Measurements from ENCODE around the gene RGL1. TPM values are rescaled to one million over a fixed set of nuclear protein-coding genes. Genes with fewer than 3 reads are reported as not detected.

RGL1 gene
- total and polyA plus RNA-seq, 7 experiments from 2014 or later, result 0.90 to 6.2 (median 2.6) TPM

DNA sequence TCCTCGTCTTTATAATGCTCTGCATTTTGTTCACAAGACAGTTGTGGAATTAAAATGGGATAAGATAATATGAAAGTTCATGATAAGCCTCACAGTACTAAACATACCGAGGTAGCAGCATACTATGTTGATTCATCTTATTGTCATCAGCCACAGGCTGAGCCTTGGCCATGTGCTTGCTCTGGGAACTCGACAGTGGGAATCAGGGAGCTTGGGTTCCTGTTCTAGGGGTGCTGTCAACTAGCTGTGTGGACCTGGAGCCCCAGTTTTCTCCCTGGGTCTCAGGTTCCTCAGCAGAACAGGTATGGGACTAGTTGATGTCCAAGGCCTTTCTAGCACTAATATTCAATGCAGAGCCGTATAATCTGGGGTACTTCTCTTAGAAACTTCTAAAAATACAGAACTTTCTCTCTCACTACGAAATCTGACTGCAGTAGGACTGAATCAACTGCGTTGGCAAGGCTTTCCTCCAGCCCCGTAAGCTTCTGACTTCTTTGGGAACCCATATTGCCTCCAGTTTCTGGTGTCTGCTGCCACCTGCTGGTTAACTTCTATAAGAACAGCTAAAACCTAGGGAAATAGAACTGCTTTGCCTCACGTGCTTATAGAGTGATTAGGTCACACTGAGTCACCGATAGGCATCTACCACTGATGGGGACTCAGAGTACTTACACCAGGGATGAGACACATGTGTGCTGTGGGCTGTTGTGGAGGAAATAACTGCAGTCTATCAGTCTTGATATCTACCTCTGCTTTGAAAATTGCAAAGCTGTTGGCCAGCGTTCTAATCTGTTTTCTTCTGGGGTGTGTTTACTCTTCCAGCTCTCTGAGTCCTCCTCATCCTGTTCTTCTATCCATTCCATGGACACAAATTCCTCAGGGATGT, 110.9 kb downstream of the RGL1 start:
- Histone ChIP-seq H3K9me3 (ENCODE audit: control insufficient read depth in 2 of 3, low read length in 3 of 3) (no peaks in the 10 kb centered on the region), H3K4me1 (ENCODE audit: control insufficient read depth in 2 of 2, insufficient read depth in 2 of 2, low read length in 2 of 2) (peaks cover 0 to 5% of the 10 kb centered on the region in 2 donors), H3K27me3 (ENCODE audit: control insufficient read depth in 2 of 2, insufficient read depth in 2 of 2, low read length in 2 of 2) (no peaks in the 10 kb centered on the region), H3K4me3 (ENCODE audit: low read length) (no peak overlapping the region), H3K27ac (ENCODE audit: low read depth, low read length) (no peak overlapping the region), H3K36me3 (ENCODE audit: control insufficient read depth in 2 of 3, insufficient read depth in 3 of 3, low read length in 3 of 3) (no peaks in the 10 kb centered on the region)
- H3K4me1 Mint-ChIP-seq, result peaks cover 6 to 17% (median 8%) of the 10 kb centered on the region in 7 donors
- H3K4me3 Mint-ChIP-seq, result peak overlapping the region in 8 of 10 donors; percentile 19 to 48 (median 38)
- H3K27ac Mint-ChIP-seq, result peak overlapping the region in 4 of 9 donors; percentile 7 to 70 (median 45)
- ChIA-PET POLR2A (interaction anchor here (0.6 to 2.1 kb wide), 4 partner anchors 28 to 260 kb away, joined by 3 to 6 read pairs (median 4); partner anchors contain the start of gene TSEN15), CTCF (interaction anchor here (0.6 to 4.3 kb wide), 33 partner anchors 8 to 635 kb away, joined by 3 to 130 read pairs (median 4); partner anchors contain the start of genes APOBEC4 and TSEN15)
- H3K27me3 Mint-ChIP-seq, result no peaks in the 10 kb centered on the region
- intact Hi-C loops (cut with micrococcal nuclease), result loop anchor here (1.0 to 10.0 kb wide), 12 partner anchors 40 to 635 kb away; partner anchors contain the start of genes ARPC5 (in 1 of the 2), RGL1 (in 1 of the 2), SMG7 (in 1 of the 2) and TSEN15 (in 1 of the 2)
- DNase-seq (peak; percentile 16 to 80 (median 71)), ATAC-seq (peak; percentile 96)
- no peaks in the 10 kb centered on the region for H3K9me3 Mint-ChIP-seq
- H3K36me3 Mint-ChIP-seq, result peaks cover 7 to 11% (median 8%) of the 10 kb centered on the region in 5 donors

DNA sequence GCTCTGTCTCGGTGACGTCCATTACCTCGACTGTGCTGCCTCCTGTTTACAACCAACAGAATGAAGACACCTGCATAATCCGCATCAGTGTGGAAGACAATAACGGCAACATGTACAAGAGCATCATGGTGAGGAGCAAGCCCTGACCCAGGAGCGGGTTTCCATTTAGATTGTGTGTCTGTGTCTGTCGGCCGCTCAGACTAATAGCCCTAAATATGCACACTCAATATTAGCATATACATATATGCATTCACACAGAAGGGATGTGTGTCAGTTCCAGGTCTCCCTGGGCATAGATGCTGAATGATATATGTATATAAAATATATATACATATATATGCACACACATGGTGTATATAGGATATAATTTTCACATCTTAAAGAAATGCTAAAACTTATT, 111.7 kb downstream of the RGL1 start:
- Mint-ChIP-seq H3K27me3 (no peaks in the 10 kb centered on the region), H3K4me3 (no peak overlapping the region), H3K9me3 (no peaks in the 10 kb centered on the region), H3K36me3 (peaks cover 7 to 14% (median 8%) of the 10 kb centered on the region in 5 donors), H3K27ac (peak overlapping the region in 3 of 9 donors; percentile 28 to 70 (median 62)), H3K4me1 (peaks cover 6 to 15% (median 8%) of the 10 kb centered on the region in 7 donors)
- POLR2A ChIA-PET, result interaction anchor here (0.6 to 2.1 kb wide), 2 partner anchors 75 to 261 kb away, joined by 3 to 6 read pairs; no protein-coding TSS in a partner anchor
- H3K4me1 ChIP-seq (ENCODE audit: control insufficient read depth in 2 of 2, insufficient read depth in 2 of 2, low read length in 2 of 2), result peaks cover 0 to 5% of the 10 kb centered on the region in 2 donors
- H3K27me3 ChIP-seq (ENCODE audit: control insufficient read depth in 2 of 2, insufficient read depth in 2 of 2, low read length in 2 of 2), result no peaks in the 10 kb centered on the region
- no peak overlapping the region for H3K27ac ChIP-seq (ENCODE audit: low read depth, low read length)
- H3K4me3 ChIP-seq (ENCODE audit: low read length), result no peak overlapping the region
- DNase-seq (no peak), ATAC-seq (no peak)
- H3K9me3 ChIP-seq (ENCODE audit: control insufficient read depth in 2 of 3, low read length in 3 of 3), result no peaks in the 10 kb centered on the region
- CTCF ChIA-PET, result interaction anchor here (0.7 to 4.3 kb wide), 24 partner anchors 9 to 636 kb away, joined by 3 to 130 read pairs (median 6); partner anchors contain the start of genes APOBEC4 and TSEN15
- intact Hi-C loops (cut with micrococcal nuclease), result loop anchor here (1.0 to 10.0 kb wide), 12 partner anchors 40 to 635 kb away; partner anchors contain the start of genes ARPC5 (in 1 of the 2), RGL1 (in 1 of the 2), SMG7 (in 1 of the 2) and TSEN15 (in 1 of the 2)
- H3K36me3 ChIP-seq (ENCODE audit: control insufficient read depth in 2 of 3, insufficient read depth in 3 of 3, low read length in 3 of 3), result no peaks in the 10 kb centered on the region

DNA sequence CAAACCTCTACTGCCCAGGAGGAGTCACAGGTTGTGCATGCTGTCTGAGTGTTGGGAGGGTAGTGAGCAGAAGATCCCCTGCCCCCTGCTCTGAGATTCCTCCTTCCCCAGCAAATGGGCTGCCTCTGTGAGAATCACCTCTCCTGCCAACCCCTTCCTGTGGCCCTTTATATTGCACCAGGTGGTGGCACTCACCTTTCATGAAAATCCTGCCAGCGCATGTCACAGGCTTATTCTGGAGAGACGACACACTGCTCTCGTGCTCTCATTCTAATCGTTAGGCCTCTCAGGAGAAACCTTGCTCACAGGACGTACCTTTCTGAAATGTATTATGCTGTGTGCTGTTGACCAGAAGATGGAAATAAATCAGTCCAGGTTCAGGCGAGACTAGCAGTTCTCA, 113.7 kb downstream of the RGL1 start:
- peaks cover 0 to 5% of the 10 kb centered on the region in 2 donors for H3K4me1 ChIP-seq (ENCODE audit: control insufficient read depth in 2 of 2, insufficient read depth in 2 of 2, low read length in 2 of 2)
- peaks cover under 1 to 21% (median 13%) of the 10 kb centered on the region in 5 donors for H3K36me3 Mint-ChIP-seq
- peaks cover 6 to 14% (median 8%) of the 10 kb centered on the region in 7 donors for H3K4me1 Mint-ChIP-seq
- intact Hi-C loops (cut with micrococcal nuclease), result loop anchor here (5.0 to 10.0 kb wide), 4 partner anchors 114 to 446 kb away; partner anchors contain the start of genes RGL1 (in 1 of the 2), SMG7 (in 1 of the 2) and TSEN15 (in 1 of the 2)
- ChIA-PET CTCF (interaction anchor here (2.4 kb wide), 1 partner anchor 264 kb away, joined by 14 read pairs; no protein-coding TSS in a partner anchor), POLR2A (no interaction called here)
- H3K4me3 Mint-ChIP-seq, result no peak overlapping the region
- no peak overlapping the region for H3K27ac ChIP-seq (ENCODE audit: low read depth, low read length)
- H3K27me3 Mint-ChIP-seq, result no peaks in the 10 kb centered on the region
- H3K27me3 ChIP-seq (ENCODE audit: control insufficient read depth in 2 of 2, insufficient read depth in 2 of 2, low read length in 2 of 2), result no peaks in the 10 kb centered on the region
- H3K9me3 Mint-ChIP-seq, result no peaks in the 10 kb centered on the region
- peak overlapping the region in 1 of 9 donors; percentile 8 for H3K27ac Mint-ChIP-seq
- DNase-seq, result no peak
- no peaks in the 10 kb centered on the region for H3K9me3 ChIP-seq (ENCODE audit: control insufficient read depth in 2 of 3, low read length in 3 of 3)
- H3K4me3 ChIP-seq (ENCODE audit: low read length), result no peak overlapping the region
- no peak for ATAC-seq
- no peaks in the 10 kb centered on the region for H3K36me3 ChIP-seq (ENCODE audit: control insufficient read depth in 2 of 3, insufficient read depth in 3 of 3, low read length in 3 of 3)

DNA sequence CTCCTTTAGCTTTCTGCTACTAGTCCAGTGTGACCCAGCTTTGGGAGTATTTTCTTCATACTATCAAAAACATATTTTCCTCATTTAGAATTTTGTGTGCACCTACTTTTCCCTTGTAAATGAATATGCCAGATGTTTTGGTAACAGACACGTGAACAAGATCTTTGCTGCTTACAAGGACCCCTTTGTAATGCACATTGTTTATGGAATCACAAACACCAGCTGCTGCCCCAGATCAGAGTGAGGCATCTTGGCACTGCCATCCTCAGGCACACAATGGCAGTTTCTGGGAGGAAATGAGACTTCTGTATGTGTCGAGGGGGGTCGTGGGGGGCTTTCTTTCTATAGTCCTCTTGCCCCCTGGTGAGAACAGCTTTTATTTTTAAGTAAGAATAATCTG, 115.7 kb downstream of the RGL1 start:
- H3K36me3 ChIP-seq (ENCODE audit: control insufficient read depth in 2 of 3, insufficient read depth in 3 of 3, low read length in 3 of 3), result no peaks in the 10 kb centered on the region
- H3K36me3 Mint-ChIP-seq, result peaks cover 5 to 28% (median 18%) of the 10 kb centered on the region in 5 donors
- ChIA-PET CTCF (interaction anchor here (0.7 to 2.4 kb wide), 2 partner anchors 53 to 266 kb away, joined by 3 to 14 read pairs; no protein-coding TSS in a partner anchor), POLR2A (no interaction called here)
- H3K4me1 Mint-ChIP-seq, result peaks cover 3 to 12% (median 7%) of the 10 kb centered on the region in 7 donors
- no peak overlapping the region for H3K4me3 ChIP-seq (ENCODE audit: low read length)
- H3K27me3 Mint-ChIP-seq, result no peaks in the 10 kb centered on the region
- intact Hi-C loops (cut with micrococcal nuclease), result no loop called here
- peaks cover 0 to 4% (median 0%) of the 10 kb centered on the region in 11 donors for H3K9me3 Mint-ChIP-seq
- no peaks in the 10 kb centered on the region for H3K27me3 ChIP-seq (ENCODE audit: control insufficient read depth in 2 of 2, insufficient read depth in 2 of 2, low read length in 2 of 2)
- no peak overlapping the region for H3K27ac Mint-ChIP-seq
- ATAC-seq, result no peak
- H3K4me3 Mint-ChIP-seq, result no peak overlapping the region
- H3K4me1 ChIP-seq (ENCODE audit: control insufficient read depth in 2 of 2, insufficient read depth in 2 of 2, low read length in 2 of 2), result peaks cover 0 to 5% of the 10 kb centered on the region in 2 donors
- no peak for DNase-seq
- H3K27ac ChIP-seq (ENCODE audit: low read depth, low read length), result no peak overlapping the region
- no peaks in the 10 kb centered on the region for H3K9me3 ChIP-seq (ENCODE audit: control insufficient read depth in 2 of 3, low read length in 3 of 3)

DNA sequence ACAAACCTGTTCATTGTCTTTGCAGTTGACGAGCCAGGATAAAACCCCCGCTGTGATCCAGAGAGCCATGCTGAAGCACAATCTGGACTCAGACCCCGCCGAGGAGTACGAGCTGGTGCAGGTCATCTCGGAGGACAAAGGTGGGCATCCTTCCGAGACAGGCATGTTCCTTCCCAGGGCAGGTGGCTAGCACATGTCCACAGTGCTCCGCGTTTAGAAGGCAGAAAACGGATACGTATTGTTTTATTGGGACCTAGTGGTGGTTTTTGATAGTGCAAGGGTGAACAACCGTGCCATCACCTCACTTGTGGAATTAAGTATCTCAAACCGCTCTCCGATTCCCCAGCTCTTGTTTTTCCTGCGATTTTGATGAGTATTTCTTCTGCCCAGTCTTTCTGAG, 117.3 kb downstream of the RGL1 start:
- intact Hi-C loops (cut with micrococcal nuclease), result no loop called here
- ATAC-seq, result no peak
- H3K4me3 Mint-ChIP-seq, result no peak overlapping the region
- Histone ChIP-seq H3K27ac (ENCODE audit: low read depth, low read length) (no peak overlapping the region), H3K4me1 (ENCODE audit: control insufficient read depth in 2 of 2, insufficient read depth in 2 of 2, low read length in 2 of 2) (no peaks in the 10 kb centered on the region), H3K36me3 (ENCODE audit: control insufficient read depth in 2 of 3, insufficient read depth in 3 of 3, low read length in 3 of 3) (no peaks in the 10 kb centered on the region), H3K4me3 (ENCODE audit: low read length) (no peak overlapping the region), H3K27me3 (ENCODE audit: control insufficient read depth in 2 of 2, insufficient read depth in 2 of 2, low read length in 2 of 2) (no peaks in the 10 kb centered on the region), H3K9me3 (ENCODE audit: control insufficient read depth in 2 of 3, low read length in 3 of 3) (no peaks in the 10 kb centered on the region)
- DNase-seq, result no peak
- H3K36me3 Mint-ChIP-seq, result peaks cover 5 to 41% (median 18%) of the 10 kb centered on the region in 5 donors
- H3K27ac Mint-ChIP-seq, result peak overlapping the region in 1 of 9 donors; percentile 34
- peaks cover 0 to 4% (median 0%) of the 10 kb centered on the region in 11 donors for H3K9me3 Mint-ChIP-seq
- POLR2A ChIA-PET, result no interaction called here
- peaks cover 0 to 2% (median 0%) of the 10 kb centered on the region in 7 donors for H3K4me1 Mint-ChIP-seq
- no peaks in the 10 kb centered on the region for H3K27me3 Mint-ChIP-seq
- CTCF ChIA-PET, result interaction anchor here (0.8 kb wide), 1 partner anchor 382 kb away, joined by 3 read pairs; no protein-coding TSS in a partner anchor

DNA sequence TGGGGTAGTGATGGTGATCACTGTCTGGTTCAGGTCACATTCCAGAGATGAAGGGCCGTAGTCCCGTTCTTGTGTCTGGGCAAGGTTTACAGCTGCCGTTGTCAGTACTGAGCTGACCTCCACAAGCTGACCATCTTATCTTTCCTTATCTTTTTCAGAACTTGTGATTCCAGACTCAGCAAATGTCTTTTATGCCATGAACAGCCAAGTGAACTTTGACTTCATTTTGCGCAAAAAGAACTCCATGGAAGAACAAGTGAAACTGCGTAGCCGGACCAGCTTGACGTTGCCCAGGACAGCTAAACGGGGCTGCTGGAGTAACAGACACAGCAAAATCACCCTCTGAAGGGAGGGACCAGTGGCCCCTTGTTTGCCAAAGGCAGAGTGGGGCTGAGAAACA, 121.0 kb downstream of the RGL1 start:
- Histone ChIP-seq H3K4me3 (ENCODE audit: low read length) (no peak overlapping the region), H3K27me3 (ENCODE audit: control insufficient read depth in 2 of 2, insufficient read depth in 2 of 2, low read length in 2 of 2) (no peaks in the 10 kb centered on the region), H3K36me3 (ENCODE audit: control insufficient read depth in 2 of 3, insufficient read depth in 3 of 3, low read length in 3 of 3) (no peaks in the 10 kb centered on the region), H3K4me1 (ENCODE audit: control insufficient read depth in 2 of 2, insufficient read depth in 2 of 2, low read length in 2 of 2) (no peaks in the 10 kb centered on the region), H3K9me3 (ENCODE audit: control insufficient read depth in 2 of 3, low read length in 3 of 3) (no peaks in the 10 kb centered on the region), H3K27ac (ENCODE audit: low read depth, low read length) (no peak overlapping the region)
- DNase-seq (no peak), ATAC-seq (no peak)
- peaks cover 0 to 4% (median 0%) of the 10 kb centered on the region in 11 donors for H3K9me3 Mint-ChIP-seq
- peaks cover 0 to 3% (median 0%) of the 10 kb centered on the region in 7 donors for H3K4me1 Mint-ChIP-seq
- H3K4me3 Mint-ChIP-seq, result no peak overlapping the region
- intact Hi-C loops (cut with micrococcal nuclease), result no loop called here
- H3K27me3 Mint-ChIP-seq, result no peaks in the 10 kb centered on the region
- CTCF ChIA-PET, result no interaction called here
- no peak overlapping the region for H3K27ac Mint-ChIP-seq
- peaks cover 5 to 35% (median 17%) of the 10 kb centered on the region in 5 donors for H3K36me3 Mint-ChIP-seq
- POLR2A ChIA-PET, result no interaction called here

Measured in naive thymus-derived CD4-positive, alpha-beta T cell (primary cell).